ENCODE data around the gene SLC50A1.

DNA sequence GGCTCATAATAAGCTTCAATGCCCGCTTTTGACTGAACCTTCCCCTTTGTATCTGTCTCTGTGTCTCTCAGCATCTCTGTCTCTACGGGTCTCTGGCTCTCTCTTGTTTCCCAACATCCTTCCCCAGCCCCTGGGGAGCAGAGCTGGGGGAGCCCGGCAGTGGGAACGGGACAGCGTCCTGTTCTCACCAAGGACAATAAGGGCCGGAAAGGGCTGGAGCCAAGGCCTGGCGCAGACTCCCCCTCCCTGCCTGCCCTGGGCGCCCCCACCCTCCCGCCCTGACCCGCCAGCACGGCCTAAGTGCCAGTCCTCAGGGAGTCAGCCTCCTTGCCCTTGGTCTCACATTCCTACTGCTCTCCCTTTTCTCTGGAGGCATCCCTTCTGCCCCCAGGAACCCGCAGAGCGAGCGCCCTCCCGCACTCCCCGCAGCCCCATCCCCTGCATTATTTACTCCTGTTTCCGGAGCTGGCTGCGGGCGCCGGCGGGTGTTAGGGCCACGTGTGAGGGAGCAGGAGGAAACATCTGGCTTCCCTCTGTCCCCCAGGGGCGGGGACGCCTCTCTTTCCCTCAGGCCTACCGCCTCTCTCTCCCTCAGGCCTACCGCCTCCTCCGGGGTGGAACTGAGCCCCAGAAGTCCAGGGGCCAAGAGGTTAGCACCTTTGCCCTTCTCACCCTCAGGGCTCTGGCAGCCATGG is 31.0 kb downstream of the SLC50A1 start:
- no peak for TF ChIP-seq EZH2 (IDR thresholded peaks at IDR 0.05; ENCODE audit: low read length, missing control alignments)
- TF ChIP-seq, protein P1, sequence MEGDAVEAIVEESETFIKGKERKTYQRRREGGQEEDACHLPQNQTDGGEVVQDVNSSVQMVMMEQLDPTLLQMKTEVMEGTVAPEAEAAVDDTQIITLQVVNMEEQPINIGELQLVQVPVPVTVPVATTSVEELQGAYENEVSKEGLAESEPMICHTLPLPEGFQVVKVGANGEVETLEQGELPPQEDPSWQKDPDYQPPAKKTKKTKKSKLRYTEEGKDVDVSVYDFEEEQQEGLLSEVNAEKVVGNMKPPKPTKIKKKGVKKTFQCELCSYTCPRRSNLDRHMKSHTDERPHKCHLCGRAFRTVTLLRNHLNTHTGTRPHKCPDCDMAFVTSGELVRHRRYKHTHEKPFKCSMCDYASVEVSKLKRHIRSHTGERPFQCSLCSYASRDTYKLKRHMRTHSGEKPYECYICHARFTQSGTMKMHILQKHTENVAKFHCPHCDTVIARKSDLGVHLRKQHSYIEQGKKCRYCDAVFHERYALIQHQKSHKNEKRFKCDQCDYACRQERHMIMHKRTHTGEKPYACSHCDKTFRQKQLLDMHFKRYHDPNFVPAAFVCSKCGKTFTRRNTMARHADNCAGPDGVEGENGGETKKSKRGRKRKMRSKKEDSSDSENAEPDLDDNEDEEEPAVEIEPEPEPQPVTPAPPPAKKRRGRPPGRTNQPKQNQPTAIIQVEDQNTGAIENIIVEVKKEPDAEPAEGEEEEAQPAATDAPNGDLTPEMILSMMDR (conservative IDR thresholded peaks at IDR 0.05 in 1 of 2, IDR thresholded peaks at IDR 0.05 in 1 of 2; ENCODE audit: low read depth in 1 of 2, low read length in 2 of 2): no peak
